Pancreas (tissue), 10 donors: ENCODE data around the gene TMEM135. TPM values are rescaled to one million over a fixed set of nuclear protein-coding genes. Genes with fewer than 3 reads are reported as not detected.
"Not testable (repeated sequence)": the region's sequence is repeated elsewhere in the genome, so short reads cannot be mapped to it uniquely, and the experiment has no call there.

Source experiments
- ATAC-seq, 4 donors: fragments of 200-7000 bp; cut with Tn5 transposase; one replicate each; pipeline versions ENCODE4 v1.8.0 to v1.9.1; 2020; ENCODE audit warnings: mild to moderate bottlenecking in 4 of 4, moderate library complexity in 4 of 4
- DNase-seq, 6 donors: peaks; one replicate each; pipeline ENCODE4 v3.0.0-alpha.2; 2020
- FAIRE-seq: peaks from 2 replicates; lab custom pipeline; 2012; peaks lifted over from hg19 to GRCh38; lab: Jason Lieb, UNC
- H3K27ac ChIP-seq, 4 donors: fragments of 200-600 bp; sonication (generic); 1 replicate in 3 of 4; 2 replicates in 1 of 4; pipeline versions ENCODE4 v1.5.0 to v1.8.0; 2020
- H3K27me3 ChIP-seq, 4 donors: fragments of 200-600 bp; one replicate each; pipeline ENCODE4 v1.8.0; 2021
- H3K36me3 ChIP-seq, 3 donors: fragments of 200-600 bp; sonication (generic) in 1 of 3; one replicate each; pipeline versions ENCODE4 v1.5.0 to v1.8.0; 2020 to 2021
- H3K4me1 ChIP-seq, 3 donors: fragments of 200-600 bp; one replicate each; pipeline ENCODE4 v1.8.0; 2021
- H3K4me3 ChIP-seq, 4 donors: fragments of 200-600 bp; sonication (generic) in 2 of 4; one replicate each; pipeline versions ENCODE4 v1.5.0 to v1.8.0; 2020 to 2021
- H3K9me3 ChIP-seq, 4 donors: fragments of 200-600 bp; one replicate each; pipeline ENCODE4 v1.8.0; 2021
- WGBS, 2 donors: extraction: QIAGEN DNeasy Blood & Tissue Kit; methylation state at CpG; one replicate each; pipeline ENCODE4 v1.1.7; 2013; 5-methylcytosine and 5-hydroxymethylcytosine counted together
- intact Hi-C, 3 donors: fragments of 100-400 bp; cut with DNase I; formaldehyde crosslinking; loops; one replicate each; pipeline versions ENCODE4 v1.11.1 to v1.14.2; 2022
- polyA plus RNA-seq, 2 donors: library from polyadenylated mRNA; stranded (reverse); fragments of 200-250 nt; gene quantifications; one replicate each; pipeline ENCODE4 v1.2.3, GENCODE V29; 2013
- total RNA-seq, 6 donors: library from RNA; stranded (reverse); fragmentation: NEBNext Ultra II Directional in 4 of 6; extraction: Animal tissue kit (Norgen Biotek cat#: 25700) in 4 of 6; gene quantifications; one replicate each; pipeline versions ENCODE4 v1.2.1 to v1.2.4, GENCODE V29; 2021 to 2023
- TF ChIP-seq, protein P1 (sequence below), 4 donors: fragments of 200-600 bp; sonication (generic) in 3 of 4; IDR thresholded peaks; one replicate each; pipeline versions ENCODE4 v1.5.0 to v1.8.0; 2021; ENCODE audit warnings: antibody characterized with exemption in 4 of 4
- donor health status: healthy with polysubstance abuse.
- donor health status: DM: no; HTN: no; CAD: no; lungs with moderate emphysema.
- donor health status: DM: no; HTN: no; CAD: no.
- donor health status: control.
- donor health status: control.
- donor health status: Bipolar disorder and iron deficiency.
- donor health status: DM: yes; HTN: yes; CAD: no.
- donor health status: DM: no; HTN: no; CAD: no.
- donor health status: DM: no; HTN: no; CAD: no.
- donor health status: DM: yes; HTN: yes; CAD: no.

Gene TMEM135
- total and polyA plus RNA-seq, 8 donors: 2.6 to 10.1 (median 8.0) TPM

DNA sequence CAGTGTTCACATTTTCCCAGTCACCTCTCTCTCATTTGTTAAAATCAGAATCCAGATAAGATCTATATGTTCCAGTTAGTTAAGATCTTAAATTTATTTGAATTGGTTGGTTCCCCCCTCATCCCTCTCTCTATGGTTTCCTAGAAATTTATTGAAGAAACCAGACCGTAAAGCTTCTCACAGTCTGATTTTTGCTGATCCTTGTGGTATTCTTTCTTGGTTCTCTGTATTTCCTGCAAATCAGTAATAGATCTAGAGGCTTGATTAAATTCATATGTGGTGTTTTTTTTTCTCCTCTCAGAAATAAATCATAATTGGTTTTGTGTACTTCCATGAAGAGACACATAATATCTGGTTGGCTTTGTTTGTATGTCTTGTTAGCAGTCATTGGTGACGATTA is 147.5 kb downstream of the TMEM135 start:
- DNase-seq (no peak), FAIRE-seq (no peak), ATAC-seq (no peak)
- WGBS, 2 donors: 89 to 91% methylated on average over 2 of the region's 2 CpGs
- H3K9me3 ChIP-seq: no peaks in the 10 kb centered on the region
- TF ChIP-seq, protein P1, sequence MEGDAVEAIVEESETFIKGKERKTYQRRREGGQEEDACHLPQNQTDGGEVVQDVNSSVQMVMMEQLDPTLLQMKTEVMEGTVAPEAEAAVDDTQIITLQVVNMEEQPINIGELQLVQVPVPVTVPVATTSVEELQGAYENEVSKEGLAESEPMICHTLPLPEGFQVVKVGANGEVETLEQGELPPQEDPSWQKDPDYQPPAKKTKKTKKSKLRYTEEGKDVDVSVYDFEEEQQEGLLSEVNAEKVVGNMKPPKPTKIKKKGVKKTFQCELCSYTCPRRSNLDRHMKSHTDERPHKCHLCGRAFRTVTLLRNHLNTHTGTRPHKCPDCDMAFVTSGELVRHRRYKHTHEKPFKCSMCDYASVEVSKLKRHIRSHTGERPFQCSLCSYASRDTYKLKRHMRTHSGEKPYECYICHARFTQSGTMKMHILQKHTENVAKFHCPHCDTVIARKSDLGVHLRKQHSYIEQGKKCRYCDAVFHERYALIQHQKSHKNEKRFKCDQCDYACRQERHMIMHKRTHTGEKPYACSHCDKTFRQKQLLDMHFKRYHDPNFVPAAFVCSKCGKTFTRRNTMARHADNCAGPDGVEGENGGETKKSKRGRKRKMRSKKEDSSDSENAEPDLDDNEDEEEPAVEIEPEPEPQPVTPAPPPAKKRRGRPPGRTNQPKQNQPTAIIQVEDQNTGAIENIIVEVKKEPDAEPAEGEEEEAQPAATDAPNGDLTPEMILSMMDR (IDR thresholded peaks at IDR 0.05): no peak
- H3K4me1 ChIP-seq: no peaks in the 10 kb centered on the region
- H3K27me3 ChIP-seq: no peaks in the 10 kb centered on the region
- H3K36me3 ChIP-seq: no peaks in the 10 kb centered on the region
- intact Hi-C loops: no loop called here
- no peak overlapping the region for H3K27ac ChIP-seq
- no peak overlapping the region for H3K4me3 ChIP-seq

DNA sequence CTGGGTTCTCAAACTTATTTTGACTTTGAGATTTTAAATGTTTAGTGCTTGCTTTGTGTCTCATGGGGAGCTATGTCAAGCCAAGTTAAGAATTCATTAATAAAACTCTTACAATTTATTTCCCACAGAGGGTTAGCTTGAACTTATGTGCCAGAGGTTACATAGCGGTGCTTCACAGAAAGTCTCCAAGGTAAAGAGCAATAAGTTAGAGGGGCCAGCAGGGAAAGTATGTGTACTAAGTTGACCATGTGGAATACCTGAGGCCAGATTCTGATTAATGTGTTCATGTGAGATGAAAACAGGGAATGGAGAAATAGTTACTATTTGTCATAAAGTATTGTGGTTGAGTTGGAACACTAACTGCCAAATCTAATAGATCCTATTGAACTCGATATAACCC is 149.3 kb downstream of the TMEM135 start:
- H3K4me1 ChIP-seq: no peaks in the 10 kb centered on the region
- DNase-seq (no peak), FAIRE-seq (no peak), ATAC-seq (no peak)
- TF ChIP-seq, protein P1 (IDR thresholded peaks at IDR 0.05): no peak
- WGBS, 2 donors: 90 to 94% methylated on average over 2 of the region's 2 CpGs
- no peaks in the 10 kb centered on the region for H3K36me3 ChIP-seq
- intact Hi-C loops: no loop called here
- no peaks in the 10 kb centered on the region for H3K27me3 ChIP-seq
- H3K9me3 ChIP-seq: no peaks in the 10 kb centered on the region
- no peak overlapping the region for H3K27ac ChIP-seq
- no peak overlapping the region for H3K4me3 ChIP-seq

- Histone ChIP-seq H3K4me1 (no peaks in the 10 kb centered on the region), H3K27me3 (no peaks in the 10 kb centered on the region), H3K4me3 (no peak overlapping the region), H3K36me3 (no peaks in the 10 kb centered on the region), H3K9me3 (no peaks in the 10 kb centered on the region), H3K27ac (no peak overlapping the region)
- FAIRE-seq: no peak
- WGBS, 2 donors: 94 to 100% methylated on average over 2 of the region's 2 CpGs
- TF ChIP-seq, protein P1 (IDR thresholded peaks at IDR 0.05): no peak
- no peak for ATAC-seq
- no peak for DNase-seq
- intact Hi-C loops: no loop called here
Measured at GRCh38 chr11:87187930-87188329, 150.2 kb downstream of the TMEM135 start.

- H3K27ac ChIP-seq, H3K4me3 ChIP-seq, H3K36me3 ChIP-seq, DNase-seq, ATAC-seq, H3K4me1 ChIP-seq, H3K27me3 ChIP-seq, FAIRE-seq, H3K9me3 ChIP-seq, intact Hi-C loops: not testable (repeated sequence)
- 95% methylated on average over 8 of the region's 8 CpGs for WGBS, 2 donors
Measured at GRCh38 chr11:87188396-87188795, 150.7 kb downstream of the TMEM135 start.

GRCh38 chr11:87188921-87189320 is 151.2 kb downstream of the TMEM135 start:
- DNase-seq, H3K9me3 ChIP-seq, H3K4me3 ChIP-seq, H3K36me3 ChIP-seq, H3K27ac ChIP-seq, ATAC-seq, FAIRE-seq, intact Hi-C loops, H3K27me3 ChIP-seq, H3K4me1 ChIP-seq: not testable (repeated sequence)
- 96 to 97% methylated on average over 3 of the region's 3 CpGs for WGBS, 2 donors

GRCh38 chr11:87190071-87190470 is 152.3 kb downstream of the TMEM135 start:
- no peak overlapping the region for H3K27ac ChIP-seq
- H3K4me1 ChIP-seq: no peaks in the 10 kb centered on the region
- no peaks in the 10 kb centered on the region for H3K9me3 ChIP-seq
- no peak overlapping the region for H3K4me3 ChIP-seq
- intact Hi-C loops: no loop called here
- no peaks in the 10 kb centered on the region for H3K27me3 ChIP-seq
- ATAC-seq (no peak), DNase-seq (no peak), FAIRE-seq (no peak)
- WGBS, 2 donors: 92 to 97% methylated on average over 1 of the region's 1 CpG
- H3K36me3 ChIP-seq: no peaks in the 10 kb centered on the region
- TF ChIP-seq, protein P1 (IDR thresholded peaks at IDR 0.05): no peak
